ENCODE results near the gene POLR2C.

The POLR2C gene

GRCh38 chr16:57473906-57474305, 11.4 kb downstream of the POLR2C start:
- no peaks in the 10 kb centered on the region for H3K27me3 ChIP-seq (replicated peaks; ENCODE audit: control insufficient read depth, insufficient read depth, low read length)
- H3K4me1 ChIP-seq (ENCODE audit: control insufficient read depth, insufficient read depth, low read length): peaks cover 22% of the 10 kb centered on the region
- no peak for DNase-seq (ENCODE audit: low read depth)
- no peak overlapping the region for H3K4me3 ChIP-seq (ENCODE audit: low read length)
- H3K36me3 ChIP-seq (ENCODE audit: control insufficient read depth, insufficient read depth, low read length, severe bottlenecking): peaks cover 49% of the 10 kb centered on the region
- no peaks in the 10 kb centered on the region for H3K9me3 ChIP-seq (ENCODE audit: control insufficient read depth, low read length)
- no peak overlapping the region for H3K9ac ChIP-seq (ENCODE audit: low read length)

GRCh38 chr16:57474671-57475661, 12.5 kb downstream of the POLR2C start:
- Histone ChIP-seq H3K4me3 (ENCODE audit: low read length) (no peak overlapping the region), H3K9ac (ENCODE audit: low read length) (no peak overlapping the region), H3K36me3 (ENCODE audit: control insufficient read depth, insufficient read depth, low read length, severe bottlenecking) (peaks cover 39% of the 10 kb centered on the region), H3K9me3 (ENCODE audit: control insufficient read depth, low read length) (no peaks in the 10 kb centered on the region), H3K27me3 (replicated peaks; ENCODE audit: control insufficient read depth, insufficient read depth, low read length) (no peaks in the 10 kb centered on the region), H3K4me1 (ENCODE audit: control insufficient read depth, insufficient read depth, low read length) (peaks cover 31% of the 10 kb centered on the region)
- no peak for DNase-seq (ENCODE audit: low read depth)

DNA sequence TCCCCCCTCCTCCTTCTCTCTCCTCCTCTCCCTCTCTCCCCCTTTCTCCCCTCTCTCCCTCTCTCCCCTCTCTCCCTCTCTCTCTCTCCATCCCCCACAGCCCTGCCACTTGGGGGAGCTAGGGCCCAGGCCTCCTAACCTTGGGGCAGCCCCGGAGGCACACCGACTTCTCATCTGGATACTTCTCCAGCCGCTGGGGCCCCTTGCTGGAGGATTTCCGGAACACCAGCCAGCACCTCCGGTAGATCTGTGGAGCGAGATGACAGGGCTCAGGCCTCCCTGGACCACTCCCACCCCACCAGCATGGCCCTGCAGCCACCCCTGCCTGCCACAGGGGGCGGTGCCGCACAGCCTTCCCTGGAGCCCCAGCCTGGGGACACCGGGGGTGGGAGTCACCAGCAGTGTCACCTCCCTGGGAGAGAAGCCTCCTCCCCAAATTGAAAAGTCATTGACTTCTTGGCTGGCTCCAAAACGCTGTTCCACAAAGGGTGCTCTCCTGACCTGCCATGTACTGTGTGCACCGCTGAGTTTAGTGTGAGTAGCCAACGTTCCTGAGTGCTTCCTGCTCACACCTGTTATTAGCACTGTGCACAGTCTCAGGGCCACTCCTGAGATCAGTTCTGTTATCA, 13.3 kb downstream of the POLR2C start:
- H3K36me3 ChIP-seq (ENCODE audit: control insufficient read depth, insufficient read depth, low read length, severe bottlenecking): peaks cover 30% of the 10 kb centered on the region
- DNase-seq (ENCODE audit: low read depth): peak; percentile 36
- H3K27me3 ChIP-seq (replicated peaks; ENCODE audit: control insufficient read depth, insufficient read depth, low read length): no peaks in the 10 kb centered on the region
- H3K9me3 ChIP-seq (ENCODE audit: control insufficient read depth, low read length): no peaks in the 10 kb centered on the region
- H3K4me3 ChIP-seq (ENCODE audit: low read length): no peak overlapping the region
- H3K4me1 ChIP-seq (ENCODE audit: control insufficient read depth, insufficient read depth, low read length): peaks cover 24% of the 10 kb centered on the region
- H3K9ac ChIP-seq (ENCODE audit: low read length): no peak overlapping the region

- no peak for DNase-seq (ENCODE audit: low read depth)
- Histone ChIP-seq H3K4me3 (ENCODE audit: low read length) (no peak overlapping the region), H3K9me3 (ENCODE audit: control insufficient read depth, low read length) (no peaks in the 10 kb centered on the region), H3K9ac (ENCODE audit: low read length) (no peak overlapping the region), H3K27me3 (replicated peaks; ENCODE audit: control insufficient read depth, insufficient read depth, low read length) (no peaks in the 10 kb centered on the region), H3K4me1 (ENCODE audit: control insufficient read depth, insufficient read depth, low read length) (peaks cover 18% of the 10 kb centered on the region), H3K36me3 (ENCODE audit: control insufficient read depth, insufficient read depth, low read length, severe bottlenecking) (peaks cover 24% of the 10 kb centered on the region)
Observed at GRCh38 chr16:57476546-57477410, 14.3 kb downstream of the POLR2C start.

GRCh38 chr16:57477531-57478202, 15.2 kb downstream of the POLR2C start:
- H3K36me3 ChIP-seq (ENCODE audit: control insufficient read depth, insufficient read depth, low read length, severe bottlenecking): peaks cover 22% of the 10 kb centered on the region
- H3K9ac ChIP-seq (ENCODE audit: low read length): no peak overlapping the region
- no peak overlapping the region for H3K4me3 ChIP-seq (ENCODE audit: low read length)
- DNase-seq (ENCODE audit: low read depth): no peak
- H3K9me3 ChIP-seq (ENCODE audit: control insufficient read depth, low read length): no peaks in the 10 kb centered on the region
- H3K4me1 ChIP-seq (ENCODE audit: control insufficient read depth, insufficient read depth, low read length): peaks cover 18% of the 10 kb centered on the region
- H3K27me3 ChIP-seq (replicated peaks; ENCODE audit: control insufficient read depth, insufficient read depth, low read length): no peaks in the 10 kb centered on the region

- H3K9me3 ChIP-seq (ENCODE audit: control insufficient read depth, low read length): no peaks in the 10 kb centered on the region
- H3K36me3 ChIP-seq (ENCODE audit: control insufficient read depth, insufficient read depth, low read length, severe bottlenecking): peaks cover 12% of the 10 kb centered on the region
- no peaks in the 10 kb centered on the region for H3K27me3 ChIP-seq (replicated peaks; ENCODE audit: control insufficient read depth, insufficient read depth, low read length)
- H3K4me1 ChIP-seq (ENCODE audit: control insufficient read depth, insufficient read depth, low read length): peaks cover 18% of the 10 kb centered on the region
- DNase-seq (ENCODE audit: low read depth): no peak
- H3K4me3 ChIP-seq (ENCODE audit: low read length): peak overlapping the region; percentile 86
- H3K9ac ChIP-seq (ENCODE audit: low read length): peak overlapping the region; percentile 82
Observed at GRCh38 chr16:57478396-57479204, 16.1 kb downstream of the POLR2C start.

- peak; percentile 72 for DNase-seq (ENCODE audit: low read depth)
- no peaks in the 10 kb centered on the region for H3K9me3 ChIP-seq (ENCODE audit: control insufficient read depth, low read length)
- peaks cover 18% of the 10 kb centered on the region for H3K4me1 ChIP-seq (ENCODE audit: control insufficient read depth, insufficient read depth, low read length)
- H3K36me3 ChIP-seq (ENCODE audit: control insufficient read depth, insufficient read depth, low read length, severe bottlenecking): peaks cover 4% of the 10 kb centered on the region
- peak overlapping the region; percentile 82 for H3K9ac ChIP-seq (ENCODE audit: low read length)
- peak overlapping the region; percentile 86 for H3K4me3 ChIP-seq (ENCODE audit: low read length)
- no peaks in the 10 kb centered on the region for H3K27me3 ChIP-seq (replicated peaks; ENCODE audit: control insufficient read depth, insufficient read depth, low read length)
Observed at GRCh38 chr16:57479205-57479975, 16.9 kb downstream of the POLR2C start.

- Histone ChIP-seq H3K4me1 (ENCODE audit: control insufficient read depth, insufficient read depth, low read length) (peaks cover 20% of the 10 kb centered on the region), H3K36me3 (ENCODE audit: control insufficient read depth, insufficient read depth, low read length, severe bottlenecking) (no peaks in the 10 kb centered on the region), H3K9me3 (ENCODE audit: control insufficient read depth, low read length) (no peaks in the 10 kb centered on the region), H3K27me3 (replicated peaks; ENCODE audit: control insufficient read depth, insufficient read depth, low read length) (no peaks in the 10 kb centered on the region), H3K4me3 (ENCODE audit: low read length) (peak overlapping the region; percentile 86), H3K9ac (ENCODE audit: low read length) (peak overlapping the region; percentile 82)
- DNase-seq (ENCODE audit: low read depth): peak; percentile 49
Observed at GRCh38 chr16:57479976-57480753, 17.7 kb downstream of the POLR2C start.

GRCh38 chr16:57480754-57481230, 18.3 kb downstream of the POLR2C start:
- no peaks in the 10 kb centered on the region for H3K36me3 ChIP-seq (ENCODE audit: control insufficient read depth, insufficient read depth, low read length, severe bottlenecking)
- H3K9me3 ChIP-seq (ENCODE audit: control insufficient read depth, low read length): no peaks in the 10 kb centered on the region
- no peaks in the 10 kb centered on the region for H3K27me3 ChIP-seq (replicated peaks; ENCODE audit: control insufficient read depth, insufficient read depth, low read length)
- H3K4me1 ChIP-seq (ENCODE audit: control insufficient read depth, insufficient read depth, low read length): peaks cover 26% of the 10 kb centered on the region
- peak overlapping the region; percentile 49 for H3K9ac ChIP-seq (ENCODE audit: low read length)
- no peak overlapping the region for H3K4me3 ChIP-seq (ENCODE audit: low read length)
- no peak for DNase-seq (ENCODE audit: low read depth)

Data from adipocyte (in vitro differentiated cells).